PC-9 (cell line): ENCODE data around the gene TULP4. TPM values are rescaled to one million over a fixed set of nuclear protein-coding genes. Genes with fewer than 3 reads are reported as not detected.

Experiments
- BruUV-seq: library from RNA; stranded (reverse); fragments of 400-500 nt; replicated peaks from 2 replicates; lab custom pipeline; 2021; lab: Mats Ljungman, UMichigan
- CTCF ChIA-PET: fragments of 300-600 bp; sonication (Branson Sonifier 250); formaldehyde crosslinking; loops from one replicate; lab custom pipeline; 2022; ENCODE audit warnings: antibody characterized with exemption; lab: Charles Lee
- POLR2A ChIA-PET: fragments of 300-600 bp; sonication (Branson Sonifier 250); formaldehyde crosslinking; loops from one replicate; lab custom pipeline; 2022; ENCODE audit warnings: antibody characterized with exemption; ENCODE audit not compliant: unreplicated experiment; lab: Charles Lee
- DNase-seq, 2 experiments: peaks; one replicate each; pipeline versions ENCODE4 v3.0.0 to v3.0.0-alpha.2; 2015 to 2022; ENCODE audit warnings: mixed read lengths in 1 of 2
- H2AFZ ChIP-seq: fragments of 200-600 bp; sonication (generic); 2 replicates; pipeline ENCODE4 v1.8.1; 2017; ENCODE audit warnings: antibody characterized with exemption
- H3F3A ChIP-seq: fragments of 200-600 bp; sonication (generic); 2 replicates; pipeline ENCODE4 v1.8.1; 2017; ENCODE audit warnings: antibody characterized with exemption, mild to moderate bottlenecking, low read depth; ENCODE audit not compliant: insufficient read depth
- H3K27ac ChIP-seq: fragments of 200-600 bp; sonication (generic); 2 replicates; pipeline ENCODE4 v1.6.1; 2016; ENCODE audit warnings: mixed run types
- H3K27me3 ChIP-seq: fragments of 200-600 bp; sonication (generic); 2 replicates; pipeline ENCODE4 v1.6.1; 2016; ENCODE audit warnings: low read depth, mixed run types; ENCODE audit not compliant: insufficient read depth
- H3K36me3 ChIP-seq: fragments of 200-600 bp; sonication (generic); 2 replicates; pipeline ENCODE4 v1.6.1; 2016; ENCODE audit warnings: low read depth, mixed run types
- H3K4me1 ChIP-seq: fragments of 200-600 bp; sonication (generic); replicated peaks from 2 replicates; pipeline ENCODE4 v1.6.1; 2016; ENCODE audit warnings: mixed run types; ENCODE audit not compliant: insufficient read depth
- H3K4me2 ChIP-seq: fragments of 200-600 bp; sonication (generic); 2 replicates; pipeline ENCODE4 v1.6.1; 2017; ENCODE audit warnings: mixed run types
- H3K4me3 ChIP-seq: fragments of 200-600 bp; sonication (generic); 2 replicates; pipeline ENCODE4 v1.6.1; 2016; ENCODE audit warnings: mixed run types
- H3K79me2 ChIP-seq: fragments of 200-600 bp; sonication (generic); 2 replicates; pipeline ENCODE4 v1.6.1; 2017; ENCODE audit warnings: low read depth, mixed run types
- H3K9me2 ChIP-seq: fragments of 200-600 bp; sonication (generic); 2 replicates; pipeline ENCODE4 v1.8.1; 2017; ENCODE audit warnings: mild to moderate bottlenecking; ENCODE audit not compliant: insufficient read depth
- H3K9me3 ChIP-seq: fragments of 200-600 bp; sonication (generic); 2 replicates; pipeline ENCODE4 v1.8.1; 2016; ENCODE audit warnings: low read depth; ENCODE audit not compliant: insufficient read depth
- H4K20me1 ChIP-seq: fragments of 200-600 bp; sonication (generic); 2 replicates; pipeline ENCODE4 v1.8.1; 2017; ENCODE audit not compliant: insufficient read depth
- EZH2 ChIP-seq: fragments of 200-600 bp; sonication (generic); IDR thresholded peaks from 2 replicates; pipeline ENCODE4 v1.8.0; 2017; ENCODE audit warnings: antibody characterized with exemption, low read depth
- intact Hi-C: fragments of 100-400 bp; cut with micrococcal nuclease; formaldehyde crosslinking; loops from one replicate; pipeline ENCODE4 v1.10.0; 2022; ENCODE audit not compliant: unreplicated experiment
- total RNA-seq: library from RNA; stranded (reverse); gene quantifications from 2 replicates; pipeline ENCODE4 v1.2.3, GENCODE V29; 2021
- TF ChIP-seq, protein P1 (sequence below): fragments of 200-600 bp; sonication (generic); conservative IDR thresholded peaks from 2 replicates; pipeline ENCODE4 v1.6.1; 2017; ENCODE audit warnings: mixed run types, antibody characterized with exemption, mild to moderate bottlenecking, moderate library complexity

Gene TULP4
- total RNA-seq, 1 experiment from 2014 or later: 34.0 TPM

DNA sequence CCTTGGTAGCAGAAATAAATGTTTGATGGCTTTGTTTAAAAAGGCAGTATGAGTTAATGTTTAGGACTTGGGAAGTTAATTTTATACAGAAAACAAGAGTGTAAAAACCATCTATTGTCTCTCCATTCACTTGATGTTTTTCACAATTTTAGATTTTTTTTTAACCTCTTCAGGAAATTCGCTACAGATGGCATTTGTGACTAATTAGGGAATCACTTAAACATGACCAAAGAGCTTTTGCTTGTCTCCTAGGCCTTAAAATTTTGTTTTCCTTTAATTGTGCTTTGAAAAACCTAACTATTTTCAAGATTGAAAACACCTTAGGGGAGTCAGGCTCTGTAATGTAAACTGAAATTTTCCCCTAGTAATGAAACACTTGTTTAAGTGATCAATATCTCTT lies 17.3 kb downstream of the TULP4 start:
- Histone ChIP-seq H3K9me3 (no peaks in the 10 kb centered on the region), H3K27me3 (no peaks in the 10 kb centered on the region), H2AFZ (no peak overlapping the region), H3K9me2 (no peaks in the 10 kb centered on the region), H3K79me2 (peaks cover 44% of the 10 kb centered on the region), H3F3A (no peaks in the 10 kb centered on the region), H3K4me3 (no peak overlapping the region), H4K20me1 (no peaks in the 10 kb centered on the region; the same call in 1 of the 2 replicates), H3K4me1 (peaks cover 18% of the 10 kb centered on the region), H3K27ac (no peak overlapping the region), H3K4me2 (no peak overlapping the region), H3K36me3 (peaks cover 6% of the 10 kb centered on the region; the same call in 1 of the 2 replicates)
- TF ChIP-seq, protein P1, sequence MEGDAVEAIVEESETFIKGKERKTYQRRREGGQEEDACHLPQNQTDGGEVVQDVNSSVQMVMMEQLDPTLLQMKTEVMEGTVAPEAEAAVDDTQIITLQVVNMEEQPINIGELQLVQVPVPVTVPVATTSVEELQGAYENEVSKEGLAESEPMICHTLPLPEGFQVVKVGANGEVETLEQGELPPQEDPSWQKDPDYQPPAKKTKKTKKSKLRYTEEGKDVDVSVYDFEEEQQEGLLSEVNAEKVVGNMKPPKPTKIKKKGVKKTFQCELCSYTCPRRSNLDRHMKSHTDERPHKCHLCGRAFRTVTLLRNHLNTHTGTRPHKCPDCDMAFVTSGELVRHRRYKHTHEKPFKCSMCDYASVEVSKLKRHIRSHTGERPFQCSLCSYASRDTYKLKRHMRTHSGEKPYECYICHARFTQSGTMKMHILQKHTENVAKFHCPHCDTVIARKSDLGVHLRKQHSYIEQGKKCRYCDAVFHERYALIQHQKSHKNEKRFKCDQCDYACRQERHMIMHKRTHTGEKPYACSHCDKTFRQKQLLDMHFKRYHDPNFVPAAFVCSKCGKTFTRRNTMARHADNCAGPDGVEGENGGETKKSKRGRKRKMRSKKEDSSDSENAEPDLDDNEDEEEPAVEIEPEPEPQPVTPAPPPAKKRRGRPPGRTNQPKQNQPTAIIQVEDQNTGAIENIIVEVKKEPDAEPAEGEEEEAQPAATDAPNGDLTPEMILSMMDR: no peak
- no peak for TF ChIP-seq EZH2
- ChIA-PET CTCF (no interaction called here), POLR2A (no interaction called here)
- no peak for DNase-seq
- intact Hi-C loops: no loop called here
- no TSS peak for BruUV-seq

DNA sequence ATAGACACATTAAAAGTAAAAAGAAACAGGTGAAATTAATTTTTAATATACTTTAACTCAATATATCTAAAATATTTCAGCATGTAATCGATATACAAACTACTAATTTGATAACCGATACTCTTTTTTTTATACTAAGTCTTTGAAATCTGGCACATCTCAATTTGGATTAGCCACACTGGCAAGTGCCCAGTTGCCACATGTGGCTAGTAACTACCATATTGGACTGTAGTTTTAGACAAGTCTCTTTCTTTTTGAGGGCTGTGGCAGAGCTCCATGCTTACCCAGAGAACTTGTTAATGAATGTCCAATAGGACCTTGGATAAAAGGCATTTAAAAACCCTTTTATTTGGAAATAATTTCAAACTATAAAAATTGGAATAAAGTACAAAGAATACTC lies 17.8 kb downstream of the TULP4 start:
- POLR2A ChIA-PET: no interaction called here
- DNase-seq: no peak
- no TSS peak for BruUV-seq
- Histone ChIP-seq H3K4me1 (peaks cover 18% of the 10 kb centered on the region), H3K27ac (no peak overlapping the region), H3K27me3 (no peaks in the 10 kb centered on the region), H3F3A (no peaks in the 10 kb centered on the region), H3K79me2 (peaks cover 39% of the 10 kb centered on the region), H2AFZ (no peak overlapping the region), H3K4me2 (no peak overlapping the region), H3K36me3 (peaks cover 6% of the 10 kb centered on the region; the same call in 1 of the 2 replicates), H4K20me1 (no peaks in the 10 kb centered on the region; the same call in 1 of the 2 replicates), H3K9me3 (no peaks in the 10 kb centered on the region), H3K9me2 (no peaks in the 10 kb centered on the region), H3K4me3 (no peak overlapping the region)
- TF ChIP-seq EZH2: no peak
- TF ChIP-seq, protein P1: no peak
- intact Hi-C loops: no loop called here
- CTCF ChIA-PET: no interaction called here

DNA sequence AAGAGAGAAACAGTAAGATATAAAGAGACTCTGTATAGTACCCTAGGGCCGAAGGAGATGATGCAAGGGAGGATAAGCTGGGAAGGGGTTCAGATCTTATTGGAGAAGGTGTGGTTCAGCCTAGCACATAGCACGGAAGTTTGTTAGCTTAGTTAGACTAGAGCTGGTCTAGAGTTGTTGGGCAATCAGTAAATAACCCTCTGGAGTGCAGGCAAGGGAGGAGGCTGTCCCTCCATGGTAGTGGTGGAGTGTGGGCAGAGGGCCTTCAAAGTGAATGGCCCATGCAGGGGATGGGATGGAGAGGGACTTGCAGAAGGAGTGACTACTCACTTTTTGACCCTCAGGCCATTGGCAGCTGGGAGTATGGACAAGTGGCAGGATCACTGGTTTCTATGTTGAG lies 20.0 kb downstream of the TULP4 start:
- no peak for TF ChIP-seq EZH2
- TF ChIP-seq, protein P1: no peak
- no peaks in the 10 kb centered on the region; the same call in 1 of the 2 replicates for H4K20me1 ChIP-seq
- H3K79me2 ChIP-seq: peaks cover 19% of the 10 kb centered on the region
- no peaks in the 10 kb centered on the region for H3K27me3 ChIP-seq
- H3K36me3 ChIP-seq: no peaks in the 10 kb centered on the region
- no peaks in the 10 kb centered on the region for H3K9me3 ChIP-seq
- POLR2A ChIA-PET: no interaction called here
- H3K4me3 ChIP-seq: no peak overlapping the region
- CTCF ChIA-PET: no interaction called here
- no peak for DNase-seq
- H3K9me2 ChIP-seq: no peaks in the 10 kb centered on the region
- H3K4me2 ChIP-seq: no peak overlapping the region
- no peak overlapping the region for H2AFZ ChIP-seq
- H3F3A ChIP-seq: no peaks in the 10 kb centered on the region
- no TSS peak for BruUV-seq
- no peak overlapping the region for H3K27ac ChIP-seq
- H3K4me1 ChIP-seq: peaks cover 18% of the 10 kb centered on the region
- intact Hi-C loops: no loop called here
